Tibial artery (tissue), 4 donors: Measurements from ENCODE around the gene GDAP2.
"Not testable (repeated sequence)": the region's sequence is repeated elsewhere in the genome, so short reads cannot be mapped to it uniquely, and the experiment has no call there.

Source experiments
- DNase-seq, 2 donors: peaks; one replicate each; pipeline ENCODE4 v3.0.0-alpha.2; 2019
- H3K27ac ChIP-seq, 2 donors: fragments of 200-600 bp; sonication (generic) in 1 of 2; 1 replicate in 1 of 2; 2 replicates in 1 of 2; pipeline ENCODE4 v1.5.1; 2018 to 2019; ENCODE audit warnings: mild to moderate bottlenecking in 1 of 2
- H3K27me3 ChIP-seq, 2 donors: fragments of 200-600 bp; sonication (generic) in 1 of 2; one replicate each; pipeline versions ENCODE4 v1.5.1 to v1.6.0; 2016 to 2019
- H3K36me3 ChIP-seq, 3 donors: fragments of 200-600 bp; sonication (generic) in 2 of 3; one replicate each; pipeline ENCODE4 v1.5.1; 2016 to 2019; ENCODE audit warnings: mild to moderate bottlenecking in 2 of 3
- H3K4me1 ChIP-seq, 4 donors: fragments of 200-600 bp; sonication (generic) in 2 of 4; 1 replicate in 3 of 4; 2 replicates in 1 of 4; pipeline ENCODE4 v1.5.1; 2016 to 2019
- H3K4me3 ChIP-seq, 2 donors: fragments of 200-600 bp; sonication (generic) in 1 of 2; 1 replicate in 1 of 2; 2 replicates in 1 of 2; pipeline ENCODE4 v1.5.1; 2018 to 2019; ENCODE audit warnings: mild to moderate bottlenecking in 2 of 2
- H3K9me3 ChIP-seq, 3 donors: fragments of 200-600 bp; sonication (generic) in 1 of 3; one replicate each; pipeline ENCODE4 v1.5.1; 2016 to 2019
- CTCF ChIP-seq, 2 experiments: fragments of 200-600 bp in 1 of 2; fragments of 450-650 bp in 1 of 2; IDR thresholded peaks; one replicate each; pipeline ENCODE4 v1.5.1; 2017 to 2019; ENCODE audit warnings: antibody characterized with exemption in 2 of 2, mild to moderate bottlenecking in 1 of 2, moderate library complexity in 1 of 2
- intact Hi-C: fragments of 100-400 bp; cut with DNase I; formaldehyde crosslinking; loops from one replicate; pipeline ENCODE4 v1.15.0; 2023; ENCODE audit warnings: low total_unique reads

The GDAP2 gene

GRCh38 chr1:117852853-117853553 is 76.4 kb downstream of the GDAP2 start:
- Histone ChIP-seq H3K4me1 (peaks cover 0 to 10% (median 0%) of the 10 kb centered on the region in 4 donors), H3K4me3 (no peak overlapping the region), H3K36me3 (peaks cover 0 to 9% (median 9%) of the 10 kb centered on the region in 3 donors), H3K27me3 (no peaks in the 10 kb centered on the region), H3K9me3 (no peaks in the 10 kb centered on the region), H3K27ac (no peak overlapping the region)
- intact Hi-C loops, result loop anchor here (5.0 kb wide), 1 partner anchor 1771 kb away; no protein-coding TSS in a partner anchor
- TF ChIP-seq CTCF (IDR thresholded peaks at IDR 0.05), result no peak
- DNase-seq, result no peak

- H3K27me3 ChIP-seq, result no peaks in the 10 kb centered on the region
- peaks cover 0 to 9% (median 9%) of the 10 kb centered on the region in 3 donors for H3K36me3 ChIP-seq
- H3K4me3 ChIP-seq, result no peak overlapping the region
- no peak overlapping the region for H3K27ac ChIP-seq
- intact Hi-C loops, result loop anchor here (5.0 kb wide), 1 partner anchor 1769 kb away; no protein-coding TSS in a partner anchor
- TF ChIP-seq CTCF (IDR thresholded peaks at IDR 0.05), result no peak
- H3K9me3 ChIP-seq, result no peaks in the 10 kb centered on the region
- DNase-seq, result no peak
- H3K4me1 ChIP-seq, result peaks cover 0 to 23% (median 5%) of the 10 kb centered on the region in 4 donors
Observed at GRCh38 chr1:117851687-117852086, 77.7 kb downstream of the GDAP2 start.

GRCh38 chr1:117846674-117847425 is 82.6 kb downstream of the GDAP2 start:
- Histone ChIP-seq H3K36me3 (no peaks in the 10 kb centered on the region), H3K27me3 (no peaks in the 10 kb centered on the region), H3K4me1 (peaks cover 0 to 34% (median 9%) of the 10 kb centered on the region in 4 donors), H3K9me3 (peaks cover 0 to 6% (median 0%) of the 10 kb centered on the region in 3 donors), H3K4me3 (no peak overlapping the region), H3K27ac (peak overlapping the region; percentile 26 to 65)
- intact Hi-C loops, result no loop called here
- no peak for TF ChIP-seq CTCF (IDR thresholded peaks at IDR 0.05)
- no peak for DNase-seq

GRCh38 chr1:117844478-117844877 is 84.9 kb downstream of the GDAP2 start:
- H3K9me3 ChIP-seq, H3K27me3 ChIP-seq, DNase-seq, H3K4me3 ChIP-seq, intact Hi-C loops, H3K36me3 ChIP-seq, H3K27ac ChIP-seq: not testable (repeated sequence)
- H3K4me1 ChIP-seq, result peaks cover 0 to 28% (median 9%) of the 10 kb centered on the region in 4 donors

- Histone ChIP-seq H3K36me3 (no peaks in the 10 kb centered on the region), H3K4me3 (no peak overlapping the region), H3K27me3 (no peaks in the 10 kb centered on the region), H3K9me3 (peaks cover 0 to 6% (median 0%) of the 10 kb centered on the region in 3 donors), H3K27ac (no peak overlapping the region), H3K4me1 (peaks cover 0 to 28% (median 9%) of the 10 kb centered on the region in 4 donors)
- no peak for TF ChIP-seq CTCF (IDR thresholded peaks at IDR 0.05)
- DNase-seq, result no peak
- intact Hi-C loops, result no loop called here
Observed at GRCh38 chr1:117843791-117844190, 85.6 kb downstream of the GDAP2 start.
